GM23338 (cell line): ENCODE data around the gene FAM204A. TPM values are rescaled to one million over a fixed set of nuclear protein-coding genes. Genes with fewer than 3 reads are reported as not detected.

Experiments
- ATAC-seq: fragments of 200-7000 bp; cut with Tn5 transposase; 3 replicates; pipeline ENCODE4 v1.9.1; 2020
- DNase-seq: peaks from one replicate; pipeline ENCODE4 v3.0.0-alpha.2; 2015; ENCODE audit warnings: low spot score
- H2AFZ ChIP-seq: fragments of 200-600 bp; sonication (generic); 2 replicates; pipeline ENCODE4 v1.8.0; 2016; ENCODE audit warnings: antibody characterized with exemption, mild to moderate bottlenecking, moderate library complexity
- H3F3A ChIP-seq: fragments of 200-600 bp; sonication (generic); replicated peaks from 2 replicates; pipeline ENCODE4 v1.8.0; 2017; ENCODE audit warnings: antibody characterized with exemption, mixed run types, low read depth
- H3K27ac ChIP-seq: fragments of 200-600 bp; sonication (generic); 2 replicates; pipeline ENCODE4 v1.6.1; 2016; ENCODE audit warnings: low read depth
- H3K27me3 ChIP-seq: fragments of 200-600 bp; sonication (generic); 2 replicates; pipeline ENCODE4 v1.8.0; 2016; ENCODE audit warnings: mild to moderate bottlenecking, mixed run types, moderate library complexity; ENCODE audit not compliant: insufficient read depth
- H3K36me3 ChIP-seq: fragments of 200-600 bp; sonication (generic); 2 replicates; pipeline ENCODE4 v1.8.0; 2016; ENCODE audit warnings: mild to moderate bottlenecking; ENCODE audit not compliant: insufficient read depth
- H3K4me1 ChIP-seq: fragments of 200-600 bp; sonication (generic); 2 replicates; pipeline ENCODE4 v1.8.0; 2016; ENCODE audit warnings: mild to moderate bottlenecking, moderate library complexity; ENCODE audit not compliant: insufficient read depth
- H3K4me2 ChIP-seq: fragments of 200-600 bp; sonication (generic); 2 replicates; pipeline ENCODE4 v1.7.1; 2017; ENCODE audit warnings: mixed run types
- H3K4me3 ChIP-seq: fragments of 200-600 bp; sonication (generic); 2 replicates; pipeline ENCODE4 v1.6.1; 2016; ENCODE audit warnings: mixed run types
- H3K79me2 ChIP-seq: fragments of 200-600 bp; sonication (generic); replicated peaks from 2 replicates; pipeline ENCODE4 v1.8.0; 2017; ENCODE audit warnings: mild to moderate bottlenecking; ENCODE audit not compliant: insufficient read depth
- H3K9me2 ChIP-seq: fragments of 200-600 bp; sonication (generic); 2 replicates; pipeline ENCODE4 v1.8.0; 2017; ENCODE audit not compliant: insufficient read depth
- H4K20me1 ChIP-seq: fragments of 200-600 bp; sonication (generic); replicated peaks from 2 replicates; pipeline ENCODE4 v1.8.0; 2017; ENCODE audit warnings: mild to moderate bottlenecking; ENCODE audit not compliant: insufficient read depth
- H3K27ac Mint-ChIP-seq: 2 replicates; pipeline ENCODE4 v1.8.0; 2020; ENCODE audit warnings: inconsistent platforms, mild to moderate bottlenecking, moderate library complexity, mixed read lengths
- H3K27me3 Mint-ChIP-seq: 3 replicates; pipeline ENCODE4 v1.8.0; 2022; ENCODE audit warnings: low read depth, mild to moderate bottlenecking, moderate library complexity, mixed read lengths, inconsistent platforms; ENCODE audit not compliant: insufficient read depth, poor library complexity
- H3K36me3 Mint-ChIP-seq: 3 replicates; pipeline ENCODE4 v1.8.0; 2021; ENCODE audit warnings: low read depth, mild to moderate bottlenecking, inconsistent platforms, moderate library complexity, mixed read lengths
- H3K4me1 Mint-ChIP-seq: 3 replicates; pipeline ENCODE4 v1.8.0; 2020; ENCODE audit warnings: mild to moderate bottlenecking, inconsistent platforms, mixed read lengths
- H3K4me3 Mint-ChIP-seq: 3 replicates; pipeline ENCODE4 v1.8.0; 2021; ENCODE audit warnings: moderate library complexity, mild to moderate bottlenecking, inconsistent platforms, mixed read lengths
- H3K9me3 Mint-ChIP-seq: 3 replicates; pipeline ENCODE4 v1.8.0; 2020; ENCODE audit warnings: moderate library complexity, mild to moderate bottlenecking, inconsistent platforms, mixed read lengths
- CTCF ChIP-seq, 2 experiments: fragments of 200-600 bp in 1 of 2; sonication (generic) in 1 of 2; conservative IDR thresholded peaks; 2 replicates each; pipeline versions ENCODE4 v1.5.1 to v1.6.1; 2016 to 2017; ENCODE audit warnings: antibody characterized with exemption in 2 of 2, low read depth in 2 of 2, mild to moderate bottlenecking in 2 of 2, moderate library complexity in 1 of 2
- ETS1 ChIP-seq: IDR thresholded peaks from 2 replicates; pipeline ENCODE4 v1.6.1; 2016; ENCODE audit warnings: antibody characterized with exemption
- REST ChIP-seq: IDR thresholded peaks from one replicate; pipeline ENCODE4 v1.6.1; 2018; ENCODE audit warnings: antibody characterized with exemption; ENCODE audit not compliant: unreplicated experiment
- ZNF114 ChIP-seq: fragments of 250-450 bp; sonication (Bioruptor Pico); IDR thresholded peaks from 2 replicates; pipeline ENCODE4 v1.5.0; 2020; ENCODE audit warnings: mild to moderate bottlenecking, moderate library complexity
- ZNF331 ChIP-seq: fragments of 250-450 bp; sonication (Bioruptor Pico); IDR thresholded peaks from 2 replicates; pipeline ENCODE4 v1.5.0; 2020; ENCODE audit warnings: low read depth, mild to moderate bottlenecking, moderate library complexity
- polyA plus RNA-seq: library from polyadenylated mRNA; unstranded; fragments of >200 nt; fragmentation: Nextera tagmentation; extraction: Ambion mirVana; gene quantifications from 2 replicates; pipeline ENCODE4 v1.2.1, GENCODE V29; 2016
- total RNA-seq: library from RNA; depleted of rRNA; stranded (reverse); fragments of >200 nt; shearing (Covaris generic); gene quantifications from 2 replicates; pipeline ENCODE4 v1.2.3, GENCODE V29; 2014
- TF ChIP-seq, protein P1 (sequence below): fragments of 250-450 bp; sonication (Bioruptor Pico); IDR thresholded peaks from 2 replicates; pipeline ENCODE4 v1.5.0; 2020; ENCODE audit warnings: mild to moderate bottlenecking, moderate library complexity

The FAM204A gene
- total and polyA plus RNA-seq, 2 experiments from 2014 or later: 31.6 to 72.0 TPM

DNA sequence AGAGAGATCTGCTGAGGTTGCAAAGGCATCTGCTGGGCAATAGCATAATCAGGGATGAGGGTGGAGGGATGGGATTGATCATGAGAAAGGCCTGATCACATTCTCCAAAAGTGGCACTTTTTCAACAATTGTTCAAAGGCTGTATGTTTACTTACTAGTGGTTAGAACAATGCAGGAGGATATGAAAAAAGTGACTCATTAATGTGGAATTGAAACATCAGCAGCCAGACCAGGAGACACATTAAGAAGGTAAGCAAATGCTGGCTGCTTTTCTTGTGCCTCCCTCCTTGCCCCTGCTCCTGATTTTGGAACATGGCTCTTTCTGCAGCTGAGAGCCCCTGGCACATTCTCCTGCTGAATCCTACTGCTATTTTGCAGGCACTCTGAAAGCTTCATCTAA lies 63.5 kb downstream of the FAM204A start (continued):
- TF ChIP-seq, protein P1, sequence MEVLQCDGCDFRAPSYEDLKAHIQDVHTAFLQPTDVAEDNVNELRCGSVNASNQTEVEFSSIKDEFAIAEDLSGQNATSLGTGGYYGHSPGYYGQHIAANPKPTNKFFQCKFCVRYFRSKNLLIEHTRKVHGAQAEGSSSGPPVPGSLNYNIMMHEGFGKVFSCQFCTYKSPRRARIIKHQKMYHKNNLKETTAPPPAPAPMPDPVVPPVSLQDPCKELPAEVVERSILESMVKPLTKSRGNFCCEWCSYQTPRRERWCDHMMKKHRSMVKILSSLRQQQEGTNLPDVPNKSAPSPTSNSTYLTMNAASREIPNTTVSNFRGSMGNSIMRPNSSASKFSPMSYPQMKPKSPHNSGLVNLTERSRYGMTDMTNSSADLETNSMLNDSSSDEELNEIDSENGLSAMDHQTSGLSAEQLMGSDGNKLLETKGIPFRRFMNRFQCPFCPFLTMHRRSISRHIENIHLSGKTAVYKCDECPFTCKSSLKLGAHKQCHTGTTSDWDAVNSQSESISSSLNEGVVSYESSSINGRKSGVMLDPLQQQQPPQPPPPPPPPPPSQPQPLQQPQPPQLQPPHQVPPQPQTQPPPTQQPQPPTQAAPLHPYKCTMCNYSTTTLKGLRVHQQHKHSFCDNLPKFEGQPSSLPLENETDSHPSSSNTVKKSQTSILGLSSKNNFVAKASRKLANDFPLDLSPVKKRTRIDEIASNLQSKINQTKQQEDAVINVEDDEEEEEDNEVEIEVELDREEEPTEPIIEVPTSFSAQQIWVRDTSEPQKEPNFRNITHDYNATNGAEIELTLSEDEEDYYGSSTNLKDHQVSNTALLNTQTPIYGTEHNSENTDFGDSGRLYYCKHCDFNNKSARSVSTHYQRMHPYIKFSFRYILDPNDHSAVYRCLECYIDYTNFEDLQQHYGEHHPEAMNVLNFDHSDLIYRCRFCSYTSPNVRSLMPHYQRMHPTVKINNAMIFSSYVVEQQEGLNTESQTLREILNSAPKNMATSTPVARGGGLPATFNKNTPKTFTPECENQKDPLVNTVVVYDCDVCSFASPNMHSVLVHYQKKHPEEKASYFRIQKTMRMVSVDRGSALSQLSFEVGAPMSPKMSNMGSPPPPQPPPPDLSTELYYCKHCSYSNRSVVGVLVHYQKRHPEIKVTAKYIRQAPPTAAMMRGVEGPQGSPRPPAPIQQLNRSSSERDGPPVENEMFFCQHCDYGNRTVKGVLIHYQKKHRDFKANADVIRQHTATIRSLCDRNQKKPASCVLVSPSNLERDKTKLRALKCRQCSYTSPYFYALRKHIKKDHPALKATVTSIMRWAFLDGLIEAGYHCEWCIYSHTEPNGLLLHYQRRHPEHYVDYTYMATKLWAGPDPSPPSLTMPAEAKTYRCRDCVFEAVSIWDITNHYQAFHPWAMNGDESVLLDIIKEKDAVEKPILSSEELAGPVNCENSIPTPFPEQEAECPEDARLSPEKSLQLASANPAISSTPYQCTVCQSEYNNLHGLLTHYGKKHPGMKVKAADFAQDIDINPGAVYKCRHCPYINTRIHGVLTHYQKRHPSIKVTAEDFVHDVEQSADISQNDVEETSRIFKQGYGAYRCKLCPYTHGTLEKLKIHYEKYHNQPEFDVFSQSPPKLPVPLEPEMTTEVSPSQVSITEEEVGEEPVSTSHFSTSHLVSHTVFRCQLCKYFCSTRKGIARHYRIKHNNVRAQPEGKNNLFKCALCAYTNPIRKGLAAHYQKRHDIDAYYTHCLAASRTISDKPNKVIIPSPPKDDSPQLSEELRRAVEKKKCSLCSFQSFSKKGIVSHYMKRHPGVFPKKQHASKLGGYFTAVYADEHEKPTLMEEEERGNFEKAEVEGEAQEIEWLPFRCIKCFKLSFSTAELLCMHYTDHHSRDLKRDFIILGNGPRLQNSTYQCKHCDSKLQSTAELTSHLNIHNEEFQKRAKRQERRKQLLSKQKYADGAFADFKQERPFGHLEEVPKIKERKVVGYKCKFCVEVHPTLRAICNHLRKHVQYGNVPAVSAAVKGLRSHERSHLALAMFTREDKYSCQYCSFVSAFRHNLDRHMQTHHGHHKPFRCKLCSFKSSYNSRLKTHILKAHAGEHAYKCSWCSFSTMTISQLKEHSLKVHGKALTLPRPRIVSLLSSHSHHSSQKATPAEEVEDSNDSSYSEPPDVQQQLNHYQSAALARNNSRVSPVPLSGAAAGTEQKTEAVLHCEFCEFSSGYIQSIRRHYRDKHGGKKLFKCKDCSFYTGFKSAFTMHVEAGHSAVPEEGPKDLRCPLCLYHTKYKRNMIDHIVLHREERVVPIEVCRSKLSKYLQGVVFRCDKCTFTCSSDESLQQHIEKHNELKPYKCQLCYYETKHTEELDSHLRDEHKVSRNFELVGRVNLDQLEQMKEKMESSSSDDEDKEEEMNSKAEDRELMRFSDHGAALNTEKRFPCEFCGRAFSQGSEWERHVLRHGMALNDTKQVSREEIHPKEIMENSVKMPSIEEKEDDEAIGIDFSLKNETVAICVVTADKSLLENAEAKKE: no peak
- TF ChIP-seq ETS1: no peak
- no peak for TF ChIP-seq ZNF331 (CRISPR knock-in tag)

DNA sequence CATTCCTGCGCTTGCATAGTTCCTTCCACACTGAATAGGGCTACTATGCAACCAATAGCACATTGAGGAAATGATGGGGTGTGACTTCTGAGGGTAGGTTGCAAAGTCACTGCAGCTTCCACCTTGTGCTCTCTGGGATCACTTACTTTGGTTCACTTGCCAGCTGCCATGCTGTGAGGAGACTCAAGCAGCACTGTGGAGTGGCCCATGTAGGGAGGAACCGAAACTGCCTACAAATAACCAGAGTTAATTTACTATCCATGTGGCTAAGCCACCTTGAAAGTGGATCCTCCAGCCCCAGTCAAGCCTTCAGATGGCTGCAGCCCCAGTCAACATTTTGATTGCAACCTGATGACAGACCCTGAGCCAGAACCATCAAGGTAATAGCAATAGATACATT lies 64.3 kb downstream of the FAM204A start:
- Histone ChIP-seq H3K4me2 (no peak overlapping the region), H2AFZ (no peak overlapping the region), H3K36me3 (no peaks in the 10 kb centered on the region), H3K4me1 (peaks cover 4% of the 10 kb centered on the region), H4K20me1 (no peaks in the 10 kb centered on the region), H3K4me3 (no peak overlapping the region), H3F3A (no peaks in the 10 kb centered on the region), H3K9me2 (no peaks in the 10 kb centered on the region), H3K27me3 (no peaks in the 10 kb centered on the region), H3K27ac (no peak overlapping the region), H3K79me2 (no peaks in the 10 kb centered on the region)
- H3K9me3 Mint-ChIP-seq: peaks cover 10% of the 10 kb centered on the region; the same call in 2 of the 3 replicates
- TF ChIP-seq ZNF114: no peak
- TF ChIP-seq CTCF (conservative IDR thresholded peaks at IDR 0.05; ENCODE audit: low read depth in 2 of 2): no peak
- no peak for TF ChIP-seq ETS1
- TF ChIP-seq ZNF331 (CRISPR knock-in tag): no peak
- no peak for TF ChIP-seq REST
- H3K27me3 Mint-ChIP-seq: peaks cover 3% of the 10 kb centered on the region
- no peaks in the 10 kb centered on the region for H3K4me1 Mint-ChIP-seq
- H3K27ac Mint-ChIP-seq: no peak overlapping the region
- no peak for ATAC-seq
- no peak for DNase-seq
- no peak overlapping the region for H3K4me3 Mint-ChIP-seq
- 0 out of 3 replicates have a peak, but pooled peaks cover 4% of the 10 kb centered on the region for H3K36me3 Mint-ChIP-seq
